RKO (cell line): Measurements from ENCODE around the gene DDX21.
A peak's percentile ranks its signal among the peaks of the same experiment; 100 is the strongest.
"Not testable (repeated sequence)": the region's sequence is repeated elsewhere in the genome, so short reads cannot be mapped to it uniquely, and the experiment has no call there.

Experiments
- DNase-seq: peaks from one replicate; pipeline ENCODE4 v3.0.0-alpha.2; 2016; ENCODE audit warnings: low spot score

DDX21 gene

GRCh38 chr10:68955832-68956532 is at the start of gene DDX21:
DDX21 (plus strand) TSS chr10:68956170; CDS start chr10:68956226, 56 bp downstream.
- DNase-seq: peak; percentile 96

DNA sequence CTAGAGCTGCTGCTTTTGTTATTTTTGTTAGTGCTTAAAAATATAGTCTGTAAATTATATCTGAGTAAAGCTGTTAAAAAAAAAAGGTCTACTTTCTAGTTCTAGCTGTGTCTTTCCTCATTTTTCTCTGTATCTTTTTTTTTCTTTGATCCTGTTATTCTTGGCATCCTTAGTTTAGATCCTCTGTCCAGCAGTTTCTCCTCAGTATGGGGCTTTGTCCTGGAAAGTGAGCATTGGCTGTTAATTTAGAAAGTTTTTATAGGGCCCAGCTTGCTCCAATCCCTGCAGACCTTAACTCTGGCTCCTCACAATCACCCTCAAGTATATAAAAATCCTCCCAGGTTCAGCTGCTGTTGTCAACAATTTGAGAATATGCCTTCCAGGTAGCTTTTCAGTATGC is 31.4 kb upstream of the DDX21 start:
- no peak for DNase-seq

DNA sequence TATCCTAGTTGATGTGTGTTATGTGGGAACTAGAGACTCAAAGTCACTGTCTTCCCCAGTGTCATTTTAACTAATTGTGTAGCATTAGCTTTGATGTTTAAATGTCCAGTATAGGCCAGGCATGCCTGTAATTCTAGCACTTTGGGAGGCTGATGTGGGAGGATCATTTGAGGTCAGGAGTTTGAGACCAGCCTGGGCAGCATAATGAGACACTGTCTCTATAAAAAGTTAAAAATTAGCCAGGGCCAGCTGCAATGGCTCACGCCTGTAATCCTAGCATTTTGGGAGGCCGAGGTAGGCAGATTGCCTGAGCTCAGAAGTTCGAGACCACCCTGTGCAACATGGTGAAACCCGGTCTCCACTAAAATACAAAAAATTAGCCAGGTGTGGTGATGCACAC is 30.5 kb upstream of the DDX21 start:
- no peak for DNase-seq

- DNase-seq: not testable (repeated sequence)
These were observed 26.8 kb upstream of the DDX21 start for GRCh38 chr10:68929157-68929556.

- not testable (repeated sequence) for DNase-seq
These were observed 26.1 kb upstream of the DDX21 start for GRCh38 chr10:68929888-68930287.

DNA sequence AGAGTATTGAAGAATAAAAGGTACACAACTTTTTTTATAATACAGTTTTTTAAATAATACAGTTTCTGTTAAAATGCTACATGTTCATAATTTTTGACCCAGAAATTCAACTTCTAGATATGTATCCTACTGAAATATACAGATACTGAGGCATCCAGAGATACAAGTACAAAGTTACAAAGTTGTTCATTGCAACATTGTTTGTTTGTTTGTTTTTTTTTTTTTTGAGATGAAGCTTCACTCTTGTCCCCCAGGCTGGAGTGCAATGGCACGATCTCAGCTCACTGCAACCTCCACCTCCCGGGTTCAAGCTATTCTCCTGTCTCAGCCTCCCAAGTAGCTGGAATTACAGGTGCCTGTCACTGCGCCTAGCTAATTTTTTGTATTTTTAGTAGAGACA is 23.1 kb upstream of the DDX21 start:
- DNase-seq: not testable (repeated sequence)

- no peak for DNase-seq
These were observed 21.0 kb upstream of the DDX21 start for GRCh38 chr10:68934994-68935393.

- DNase-seq: no peak
These were observed 17.9 kb upstream of the DDX21 start for GRCh38 chr10:68938117-68938516.

DNA sequence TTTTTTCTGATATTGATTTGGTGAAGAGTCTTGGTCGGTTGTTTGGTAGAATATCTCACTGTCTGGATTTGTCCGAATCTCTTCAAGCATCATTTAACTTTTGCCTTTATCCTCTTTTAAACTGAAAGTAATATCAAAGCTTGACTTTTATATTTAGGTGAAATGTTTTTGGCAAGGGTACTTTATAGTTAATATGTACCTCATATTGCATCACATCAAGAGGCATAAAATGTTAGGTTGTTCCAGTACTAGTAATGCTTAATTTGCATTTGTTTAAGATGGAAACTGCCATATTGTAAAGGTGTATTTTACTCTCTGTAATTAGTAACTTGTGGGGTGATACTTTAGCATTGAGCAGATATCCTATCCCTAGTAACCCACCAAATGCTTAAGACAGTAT is 17.1 kb upstream of the DDX21 start:
- no peak for DNase-seq

DNA sequence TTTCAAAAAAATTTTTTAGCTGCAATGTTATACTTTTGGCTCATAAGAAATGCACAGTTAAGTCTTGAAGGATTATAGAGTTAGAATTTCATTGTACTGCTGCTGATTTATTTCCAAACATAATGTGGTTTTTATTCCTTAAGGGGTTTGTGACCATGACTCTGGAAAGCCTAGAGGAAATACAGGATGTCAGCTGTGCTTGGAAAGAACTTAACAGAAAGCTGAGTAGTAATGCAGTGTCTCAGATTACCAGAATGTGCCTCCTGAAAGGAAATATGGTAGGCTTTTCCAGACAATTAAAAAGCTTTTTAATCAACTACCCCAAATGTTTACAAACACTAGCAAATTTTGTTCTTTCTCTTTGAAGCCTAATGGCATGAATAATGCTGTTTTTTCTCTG is 15.1 kb upstream of the DDX21 start:
- not testable (repeated sequence) for DNase-seq

- DNase-seq: no peak
These were observed 5.4 kb upstream of the DDX21 start for GRCh38 chr10:68950598-68950997.

DNA sequence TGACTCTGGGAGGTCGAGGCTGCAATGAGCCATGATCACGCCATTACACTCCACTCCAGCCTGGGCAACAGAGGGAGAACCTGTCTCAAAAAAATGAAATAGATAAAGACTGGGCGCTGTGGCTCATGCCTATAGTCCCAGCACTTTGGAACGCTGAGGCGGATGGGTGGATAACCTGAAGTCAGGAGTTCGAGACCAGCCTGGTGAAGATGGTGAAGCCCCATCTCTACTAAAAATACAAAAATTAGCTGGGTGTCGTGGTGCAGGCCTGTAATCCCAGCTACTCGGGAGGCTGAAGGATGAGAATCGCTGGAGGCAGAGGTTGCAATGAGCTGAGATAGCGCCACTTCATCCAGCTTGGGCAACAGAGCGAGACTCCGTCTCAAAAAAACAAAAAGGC is 1.1 kb upstream of the DDX21 start:
- no peak for DNase-seq

GRCh38 chr10:68955355-68955831 is 577 bp upstream of the DDX21 start:
- no peak for DNase-seq

GRCh38 chr10:68957284-68957615 is 1.3 kb downstream of the DDX21 start:
- no peak for DNase-seq

- peak; percentile 48 for DNase-seq
These were observed 1.7 kb downstream of the DDX21 start for GRCh38 chr10:68957654-68958053.

DNA sequence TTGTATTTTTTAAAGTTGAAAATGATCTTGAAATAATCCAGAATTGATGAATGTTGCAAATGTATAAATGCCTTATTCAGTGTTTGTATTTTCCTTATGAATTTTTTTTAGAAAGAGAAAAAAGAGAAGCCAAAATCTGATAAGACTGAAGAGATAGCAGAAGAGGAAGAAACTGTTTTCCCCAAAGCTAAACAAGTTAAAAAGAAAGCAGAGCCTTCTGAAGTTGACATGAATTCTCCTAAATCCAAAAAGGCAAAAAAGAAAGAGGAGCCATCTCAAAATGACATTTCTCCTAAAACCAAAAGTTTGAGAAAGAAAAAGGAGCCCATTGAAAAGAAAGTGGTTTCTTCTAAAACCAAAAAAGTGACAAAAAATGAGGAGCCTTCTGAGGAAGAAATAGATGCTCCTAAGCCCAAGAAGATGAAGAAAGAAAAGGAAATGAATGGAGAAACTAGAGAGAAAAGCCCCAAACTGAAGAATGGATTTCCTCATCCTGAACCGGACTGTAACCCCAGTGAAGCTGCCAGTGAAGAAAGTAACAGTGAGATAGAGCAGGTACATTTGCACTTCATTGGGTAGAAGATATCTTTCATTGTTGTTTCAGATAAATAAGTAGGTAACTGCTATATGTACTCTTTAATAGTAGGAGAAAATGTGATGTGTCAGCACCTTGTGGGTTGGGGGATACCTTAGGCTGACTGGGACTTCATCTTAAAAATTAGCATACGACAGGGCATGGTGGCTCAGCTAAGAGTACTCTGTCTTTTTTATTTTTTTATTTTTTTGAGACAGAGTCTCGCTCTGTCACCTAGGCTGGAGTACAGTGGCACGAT is 3.9 kb downstream of the DDX21 start:
- no peak for DNase-seq

DNA sequence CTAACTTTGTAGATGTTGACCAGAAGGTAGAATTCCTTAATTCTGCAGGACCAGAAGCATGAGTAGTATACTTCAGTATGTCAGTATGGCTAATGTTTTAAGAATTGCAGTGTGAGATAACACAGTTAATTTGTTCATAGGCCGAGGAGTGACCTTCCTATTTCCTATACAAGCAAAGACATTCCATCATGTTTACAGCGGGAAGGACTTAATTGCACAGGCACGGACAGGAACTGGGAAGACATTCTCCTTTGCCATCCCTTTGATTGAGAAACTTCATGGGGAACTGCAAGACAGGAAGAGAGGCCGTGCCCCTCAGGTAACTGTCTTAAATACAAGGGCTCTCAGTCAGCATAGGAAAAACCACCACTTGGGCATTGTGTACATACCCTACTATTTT is 7.2 kb downstream of the DDX21 start:
- DNase-seq: no peak

- no peak for DNase-seq
These were observed 18.0 kb downstream of the DDX21 start for GRCh38 chr10:68973975-68974374.

DNA sequence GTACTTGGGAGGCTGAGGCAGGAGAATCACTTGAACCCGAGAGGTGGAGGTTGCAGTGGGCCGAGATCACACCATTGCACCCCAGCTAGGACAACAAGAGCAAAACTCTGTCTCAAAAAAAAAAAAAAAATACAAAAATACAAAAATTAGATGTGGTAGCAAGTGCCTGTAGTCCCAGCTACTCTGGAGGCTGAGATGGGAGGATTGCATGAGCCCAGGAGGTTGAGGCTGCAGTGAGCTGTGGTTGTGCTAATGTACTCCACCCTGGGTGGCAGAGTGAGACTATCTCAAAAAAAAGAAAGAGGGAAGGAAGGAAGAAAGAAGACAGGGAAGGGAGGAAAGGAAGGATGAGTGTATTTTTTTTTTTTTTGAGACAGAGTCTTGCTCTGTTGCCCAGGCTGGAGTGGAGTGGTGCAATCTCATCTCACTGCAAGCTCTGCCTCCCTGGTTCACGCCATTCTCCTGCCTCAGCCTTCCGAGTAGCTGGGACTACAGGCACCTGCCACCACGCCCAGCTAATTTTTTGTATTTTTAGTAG is 20.0 kb downstream of the DDX21 start:
- DNase-seq: not testable (repeated sequence)

DNA sequence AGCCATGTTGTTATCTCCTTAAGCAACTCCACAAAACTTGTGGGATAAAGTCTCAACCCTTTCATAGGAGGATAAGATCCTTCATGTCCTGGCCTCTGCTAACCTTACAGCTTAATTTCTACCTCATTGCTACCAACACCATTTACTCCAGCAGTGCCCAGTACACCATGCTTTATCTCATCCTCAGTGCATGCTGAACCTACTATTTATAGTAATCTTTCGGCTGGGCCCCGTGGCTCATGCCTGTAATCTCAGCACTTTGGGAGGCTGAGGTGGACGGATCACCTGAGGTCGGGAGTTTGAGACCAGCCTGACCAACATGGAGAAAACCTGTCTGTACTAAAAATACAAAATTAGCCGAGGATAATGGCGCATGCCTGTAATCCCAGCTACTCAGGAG is 23.8 kb downstream of the DDX21 start:
- DNase-seq: not testable (repeated sequence)

- DNase-seq: peak; percentile 56
These were observed 25.1 kb downstream of the DDX21 start for GRCh38 chr10:68981074-68981473.

- DNase-seq: no peak
These were observed 26.4 kb downstream of the DDX21 start for GRCh38 chr10:68982389-68982788.

- DNase-seq: no peak
These were observed 31.6 kb downstream of the DDX21 start for GRCh38 chr10:68987611-68988010.
